A673 (cell line): ENCODE measurements around the gene EXOC4. TPM values are rescaled to one million over a fixed set of nuclear protein-coding genes. Genes with fewer than 3 reads are reported as not detected.

Source experiments
- BruUV-seq: library from RNA; stranded (reverse); fragments of 400-500 nt; replicated peaks from 2 replicates; lab custom pipeline; 2021; lab: Mats Ljungman, UMichigan
- CTCF ChIA-PET: fragments of 300-600 bp; sonication (Branson Sonifier 250); formaldehyde crosslinking; loops from one replicate; lab custom pipeline; 2022; ENCODE audit warnings: antibody characterized with exemption; lab: Charles Lee
- POLR2A ChIA-PET: fragments of 300-600 bp; sonication (Branson Sonifier 250); formaldehyde crosslinking; loops from one replicate; lab custom pipeline; 2022; ENCODE audit warnings: antibody characterized with exemption; ENCODE audit not compliant: low non-redundant PET; lab: Charles Lee
- DNase-seq: peaks from one replicate; pipeline ENCODE4 v3.0.0-alpha.2; 2015; ENCODE audit warnings: low spot score
- H3K27ac ChIP-seq: fragments of 200-600 bp; sonication (generic); 2 replicates; pipeline ENCODE4 v1.5.1; 2016; ENCODE audit warnings: mixed run types, low read depth, mild to moderate bottlenecking, mixed read lengths, antibody characterized with exemption, low read length; ENCODE audit not compliant: poor library complexity, severe bottlenecking
- H3K27me3 ChIP-seq: fragments of 200-600 bp; sonication (generic); replicated peaks from 2 replicates; pipeline ENCODE4 v1.6.1; 2017; ENCODE audit warnings: mixed run types, low read depth, mild to moderate bottlenecking, mixed read lengths, antibody characterized with exemption, low read length; ENCODE audit not compliant: insufficient read depth, poor library complexity
- H3K36me3 ChIP-seq: fragments of 200-600 bp; sonication (generic); 2 replicates; pipeline ENCODE4 v1.6.1; 2016; ENCODE audit warnings: mixed run types, mild to moderate bottlenecking, mixed read lengths, antibody characterized with exemption, low read length; ENCODE audit not compliant: insufficient read depth, poor library complexity, severe bottlenecking
- H3K4me1 ChIP-seq: fragments of 200-600 bp; sonication (generic); 2 replicates; pipeline ENCODE4 v1.6.1; 2017; ENCODE audit warnings: mixed run types, mild to moderate bottlenecking, mixed read lengths, antibody characterized with exemption, low read length; ENCODE audit not compliant: insufficient read depth, poor library complexity, severe bottlenecking
- H3K4me3 ChIP-seq: fragments of 200-600 bp; sonication (generic); 2 replicates; pipeline ENCODE4 v1.5.1; 2016; ENCODE audit warnings: low read depth, mixed run types, mild to moderate bottlenecking, mixed read lengths, low read length; ENCODE audit not compliant: poor library complexity, severe bottlenecking
- H3K9me3 ChIP-seq: fragments of 200-600 bp; sonication (generic); 2 replicates; pipeline ENCODE4 v1.6.1; 2016; ENCODE audit warnings: mixed run types, low read depth, mild to moderate bottlenecking, mixed read lengths, antibody characterized with exemption, low read length; ENCODE audit not compliant: poor library complexity, severe bottlenecking
- CTCF ChIP-seq: fragments of 300-800, 200-600 bp; sonication (generic); conservative IDR thresholded peaks from 2 replicates; pipeline ENCODE4 v1.5.1; 2017; ENCODE audit warnings: low read depth, mild to moderate bottlenecking, antibody characterized with exemption, low read length, moderate library complexity, mixed read lengths
- EZH2 ChIP-seq: fragments of 200-600 bp; sonication (generic); IDR thresholded peaks from 2 replicates; pipeline ENCODE4 v1.6.1; 2017; ENCODE audit warnings: borderline replicate concordance, low read depth, mild to moderate bottlenecking, mixed read lengths, antibody characterized with exemption, low read length; ENCODE audit not compliant: poor library complexity, severe bottlenecking
- intact Hi-C: fragments of 100-400 bp; cut with micrococcal nuclease; formaldehyde crosslinking; loops from one replicate; pipeline ENCODE4 v1.10.0; 2022; ENCODE audit not compliant: unreplicated experiment
- total RNA-seq: library from RNA; stranded (reverse); gene quantifications from 2 replicates; pipeline ENCODE4 v1.2.3, GENCODE V29; 2021

EXOC4 gene
- total RNA-seq, 1 experiment from 2014 or later, result 66.1 TPM

DNA sequence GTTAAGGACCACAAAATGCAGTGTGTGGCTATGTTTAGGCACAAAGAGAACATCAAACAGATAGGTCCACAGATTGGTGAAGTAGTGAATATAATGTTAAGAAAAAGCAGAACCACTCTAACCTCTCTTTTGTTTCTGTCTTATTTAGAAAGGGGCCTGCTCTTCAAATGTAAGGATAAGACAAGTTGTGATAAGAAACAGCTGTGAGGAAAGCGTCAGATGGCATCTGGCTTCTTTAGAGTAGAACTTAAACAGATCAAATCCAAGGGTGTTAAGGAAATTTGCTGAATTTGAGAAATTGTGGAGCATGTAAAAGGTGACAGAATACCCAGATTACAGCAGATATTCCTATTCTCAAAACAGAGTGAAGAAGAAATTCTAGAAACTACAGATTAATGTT lies 723.3 kb downstream of the EXOC4 start:
- CTCF ChIA-PET, result no interaction called here
- POLR2A ChIA-PET, result no interaction called here
- no peak for DNase-seq
- Histone ChIP-seq H3K9me3 (no peaks in the 10 kb centered on the region), H3K27me3 (no peaks in the 10 kb centered on the region), H3K4me3 (no peak overlapping the region), H3K27ac (no peak overlapping the region), H3K4me1 (no peaks in the 10 kb centered on the region), H3K36me3 (no peaks in the 10 kb centered on the region)
- TF ChIP-seq EZH2, result no peak
- TF ChIP-seq CTCF, result no peak
- intact Hi-C loops, result no loop called here
- BruUV-seq, result no TSS peak

DNA sequence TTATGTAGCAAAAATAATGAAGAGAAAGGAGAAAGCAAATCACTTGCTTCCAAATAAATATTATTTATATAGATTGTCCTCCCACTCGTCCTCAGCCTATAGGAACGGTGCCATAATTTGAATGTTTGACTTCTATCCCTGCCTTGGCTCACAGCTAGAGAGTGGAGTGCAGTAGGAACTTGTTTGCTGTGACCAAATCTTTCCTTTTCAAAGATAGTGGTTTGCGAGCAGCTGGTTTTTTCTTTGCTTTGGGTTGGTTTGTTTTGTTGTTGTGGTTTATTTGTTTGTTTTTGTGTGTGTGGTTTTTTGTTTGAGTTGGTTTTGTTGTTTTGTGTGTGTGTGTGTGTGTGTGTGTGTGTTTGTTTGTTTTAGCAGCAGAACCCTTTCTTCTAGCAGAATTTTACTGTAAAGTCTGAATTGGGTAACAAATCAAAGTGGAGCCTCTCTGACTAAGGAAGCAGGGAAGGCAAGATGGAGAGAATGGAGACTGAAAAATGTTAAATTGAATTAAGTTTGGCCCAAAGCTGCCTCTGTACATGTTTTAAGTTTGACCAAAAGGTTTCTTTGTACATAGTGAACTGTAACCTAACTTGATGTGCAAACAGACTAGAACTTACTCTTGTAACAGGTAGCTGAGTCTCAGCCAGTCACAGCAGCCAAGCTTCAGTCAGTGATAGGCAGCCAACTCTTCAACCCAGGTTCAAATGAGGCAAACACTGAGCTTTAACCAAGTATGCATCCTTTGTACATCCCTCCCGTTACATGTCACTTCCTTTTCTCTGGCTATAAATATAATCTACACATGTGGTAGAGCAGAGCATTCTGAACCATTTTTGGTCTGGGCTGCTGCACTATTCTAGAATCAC lies 724.8 kb downstream of the EXOC4 start:
- Histone ChIP-seq H3K9me3 (no peaks in the 10 kb centered on the region), H3K27me3 (no peaks in the 10 kb centered on the region), H3K4me1 (no peaks in the 10 kb centered on the region), H3K4me3 (no peak overlapping the region), H3K27ac (no peak overlapping the region), H3K36me3 (no peaks in the 10 kb centered on the region)
- ChIA-PET POLR2A (no interaction called here), CTCF (no interaction called here)
- intact Hi-C loops, result no loop called here
- no peak for DNase-seq
- no TSS peak for BruUV-seq
- TF ChIP-seq CTCF, result no peak

DNA sequence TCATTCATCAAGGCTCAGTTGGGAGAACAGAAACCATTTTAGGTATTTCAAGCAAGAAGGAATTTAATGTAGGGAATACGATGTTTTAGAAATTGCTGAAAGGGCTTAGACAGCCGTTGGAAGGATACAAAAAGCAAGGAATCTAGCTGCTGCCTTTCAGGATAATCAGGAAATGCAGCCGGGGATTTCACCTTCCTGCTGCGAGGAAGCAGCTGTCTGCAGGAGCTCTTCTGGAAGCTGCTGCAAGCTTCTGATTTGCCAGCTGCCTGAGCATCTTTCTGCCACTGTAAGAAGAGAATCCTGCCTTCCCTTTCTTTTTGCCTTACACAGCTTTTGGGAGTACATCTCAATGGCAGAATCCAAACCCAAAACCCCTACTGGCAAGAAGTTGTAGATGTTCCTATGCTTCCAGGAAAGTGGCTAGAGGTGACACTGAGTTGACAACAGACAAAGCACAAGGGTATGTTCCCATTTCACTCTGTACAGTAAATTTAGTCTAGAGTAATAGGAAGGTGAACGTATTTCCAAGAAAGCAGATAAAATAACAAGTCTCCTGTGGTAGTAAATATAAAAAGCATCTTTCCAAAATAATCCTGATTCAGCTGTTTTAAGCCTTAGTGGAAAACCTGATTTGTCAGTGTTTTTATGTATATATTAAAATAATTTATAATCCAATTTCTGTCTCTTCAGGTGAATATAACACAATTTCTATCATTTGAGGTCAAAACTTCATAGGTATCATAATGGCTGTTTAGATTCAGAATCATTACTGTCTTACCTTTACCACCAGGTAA lies 725.8 kb downstream of the EXOC4 start:
- no peak for DNase-seq
- H3K4me1 ChIP-seq, result peaks cover under 1% of the 10 kb centered on the region
- no peak overlapping the region for H3K4me3 ChIP-seq
- no peaks in the 10 kb centered on the region for H3K9me3 ChIP-seq
- no peaks in the 10 kb centered on the region for H3K27me3 ChIP-seq
- intact Hi-C loops, result no loop called here
- TF ChIP-seq CTCF, result no peak
- TF ChIP-seq EZH2, result no peak
- no peak overlapping the region for H3K27ac ChIP-seq
- no TSS peak for BruUV-seq
- POLR2A ChIA-PET, result no interaction called here
- no peaks in the 10 kb centered on the region for H3K36me3 ChIP-seq
- CTCF ChIA-PET, result no interaction called here
